ENCODE measurements around the gene PACS2.
"Not testable (repeated sequence)": the region's sequence is repeated elsewhere in the genome, so short reads cannot be mapped to it uniquely, and the experiment has no call there.

The PACS2 gene

DNA sequence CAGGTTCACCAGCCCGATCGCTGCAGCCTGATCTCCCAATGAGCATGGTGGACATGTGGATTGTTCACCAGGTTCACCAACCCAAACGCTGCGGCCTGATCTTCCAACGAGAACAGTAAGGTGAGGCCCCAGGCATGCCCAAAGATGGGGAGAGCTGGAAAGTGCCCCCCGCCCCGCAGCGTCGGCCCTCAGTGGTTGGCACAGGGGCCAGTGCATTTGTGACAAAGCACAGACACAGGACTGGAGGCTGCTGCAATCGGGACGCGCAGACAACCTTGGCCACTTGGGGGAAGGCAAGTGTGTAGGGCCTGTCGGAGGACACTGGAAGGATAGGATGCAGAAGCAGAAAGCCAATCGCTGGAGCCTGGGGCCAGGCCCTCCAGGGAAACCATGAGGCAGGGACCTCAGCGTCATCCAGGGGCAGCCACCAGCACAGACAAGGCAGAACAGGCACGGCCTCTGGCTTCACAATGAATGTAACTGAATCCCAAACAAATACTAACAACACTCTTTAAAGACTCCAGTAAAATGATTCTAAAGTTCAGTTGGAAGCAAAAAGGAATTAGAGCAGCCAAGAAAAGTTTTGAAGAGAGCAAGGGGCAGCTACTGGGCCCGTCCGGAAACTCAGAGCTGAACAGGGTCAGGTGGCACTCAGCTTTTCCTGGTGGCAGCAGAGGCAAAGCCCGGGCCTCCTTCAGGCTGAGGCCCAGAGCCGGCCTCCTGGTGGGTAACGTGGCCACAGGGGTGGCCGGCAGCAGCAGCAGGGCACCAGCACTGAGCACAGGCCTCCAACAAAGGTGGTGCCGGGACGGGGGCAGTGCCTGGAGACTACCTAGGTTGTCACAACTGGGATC is 27.1 kb upstream of the PACS2 start:
- Histone ChIP-seq H3K9me3 (ENCODE audit: control insufficient read depth, low read length) (no peaks in the 10 kb centered on the region), H3K4me3 (ENCODE audit: insufficient read depth, low read depth, low read length, poor library complexity, severe bottlenecking) (no peak overlapping the region), H3K27ac (ENCODE audit: insufficient read depth, low read length, poor library complexity, severe bottlenecking) (no peak overlapping the region), H3K27me3 (replicated peaks; ENCODE audit: control insufficient read depth, insufficient read depth, low read length, poor library complexity, severe bottlenecking) (no peaks in the 10 kb centered on the region), H3K4me1 (ENCODE audit: control insufficient read depth, insufficient read depth, low read length, poor library complexity, severe bottlenecking) (peaks cover 4% of the 10 kb centered on the region), H3K36me3 (ENCODE audit: control insufficient read depth, insufficient read depth, low read length) (no peaks in the 10 kb centered on the region)
- no peak for DNase-seq

DNA sequence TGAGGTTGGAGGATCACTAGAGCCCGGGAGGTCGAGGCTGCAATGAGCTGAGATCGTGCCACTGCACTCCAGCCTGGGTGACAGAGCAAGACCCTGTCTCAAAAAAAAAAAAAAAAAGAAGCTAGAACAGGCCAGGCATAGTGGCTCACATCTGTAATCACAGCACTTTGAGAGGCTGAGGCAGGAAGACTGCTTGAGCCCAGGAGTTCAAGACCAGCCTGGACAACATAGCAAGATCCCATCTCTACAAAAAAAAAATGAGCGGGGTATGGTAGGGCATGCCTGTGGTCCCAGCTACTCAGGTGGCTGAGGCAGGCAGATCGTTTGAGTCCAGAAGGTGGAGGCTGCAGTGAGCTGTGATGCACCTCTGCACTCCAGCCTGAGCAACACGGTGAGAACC is 25.6 kb upstream of the PACS2 start:
- H3K27me3 ChIP-seq (replicated peaks; ENCODE audit: control insufficient read depth, insufficient read depth, low read length, poor library complexity, severe bottlenecking); H3K27ac ChIP-seq (ENCODE audit: insufficient read depth, low read length, poor library complexity, severe bottlenecking); H3K9me3 ChIP-seq (ENCODE audit: control insufficient read depth, low read length); H3K4me3 ChIP-seq (ENCODE audit: insufficient read depth, low read depth, low read length, poor library complexity, severe bottlenecking); H3K36me3 ChIP-seq (ENCODE audit: control insufficient read depth, insufficient read depth, low read length); DNase-seq: not testable (repeated sequence)
- H3K4me1 ChIP-seq (ENCODE audit: control insufficient read depth, insufficient read depth, low read length, poor library complexity, severe bottlenecking): peaks cover 18% of the 10 kb centered on the region

DNA sequence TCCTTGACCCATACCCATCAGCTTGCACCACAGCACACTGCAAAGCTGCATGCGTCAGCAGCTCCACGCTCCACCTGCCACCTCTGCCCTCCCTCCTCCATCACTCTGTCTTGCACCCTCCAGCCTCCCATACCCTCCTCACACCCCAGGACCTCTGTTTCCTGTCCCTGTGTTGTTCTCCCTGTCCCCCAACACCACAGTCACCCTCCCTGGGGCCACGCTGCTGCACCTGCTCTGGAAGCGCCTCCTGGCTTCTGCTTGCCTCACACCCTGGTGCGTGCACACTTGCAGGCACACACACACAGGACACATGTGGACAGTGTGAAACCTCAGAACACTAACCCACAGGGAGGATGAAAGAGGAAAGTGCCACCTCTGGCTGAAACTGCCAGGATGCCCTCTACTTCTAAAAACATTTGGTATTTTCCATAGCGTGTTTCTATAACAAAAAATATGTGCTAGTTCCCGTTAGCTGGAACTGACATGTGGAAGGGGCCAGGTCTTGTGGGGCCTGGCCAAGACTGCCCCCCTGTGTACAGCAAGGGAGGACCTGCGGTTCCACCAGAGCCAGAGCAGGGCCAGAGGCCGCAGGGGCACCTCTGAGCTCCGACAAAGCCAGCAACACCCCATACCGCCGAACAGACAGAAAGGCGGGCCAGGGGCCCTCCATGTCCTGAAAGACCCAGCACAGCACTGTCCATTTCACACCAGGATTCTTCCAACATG is 23.8 kb upstream of the PACS2 start:
- H3K36me3 ChIP-seq (ENCODE audit: control insufficient read depth, insufficient read depth, low read length): no peaks in the 10 kb centered on the region

GRCh38 chr14:105292826-105293711 is 21.5 kb upstream of the PACS2 start:
- no peaks in the 10 kb centered on the region for H3K36me3 ChIP-seq (ENCODE audit: control insufficient read depth, insufficient read depth, low read length)
- H3K4me3 ChIP-seq (ENCODE audit: insufficient read depth, low read depth, low read length, poor library complexity, severe bottlenecking): peak overlapping the region; percentile 39
- H3K9me3 ChIP-seq (ENCODE audit: control insufficient read depth, low read length): no peaks in the 10 kb centered on the region
- no peaks in the 10 kb centered on the region for H3K27me3 ChIP-seq (replicated peaks; ENCODE audit: control insufficient read depth, insufficient read depth, low read length, poor library complexity, severe bottlenecking)
- peak overlapping the region; percentile 48 for H3K27ac ChIP-seq (ENCODE audit: insufficient read depth, low read length, poor library complexity, severe bottlenecking)
- DNase-seq: no peak
- peaks cover 21% of the 10 kb centered on the region for H3K4me1 ChIP-seq (ENCODE audit: control insufficient read depth, insufficient read depth, low read length, poor library complexity, severe bottlenecking)

More for the DNA sequence above, 23.8 kb upstream of the PACS2 start:
- DNase-seq: no peak
- Histone ChIP-seq H3K9me3 (ENCODE audit: control insufficient read depth, low read length) (no peaks in the 10 kb centered on the region), H3K27ac (ENCODE audit: insufficient read depth, low read length, poor library complexity, severe bottlenecking) (no peak overlapping the region), H3K4me3 (ENCODE audit: insufficient read depth, low read depth, low read length, poor library complexity, severe bottlenecking) (no peak overlapping the region), H3K27me3 (replicated peaks; ENCODE audit: control insufficient read depth, insufficient read depth, low read length, poor library complexity, severe bottlenecking) (no peaks in the 10 kb centered on the region), H3K4me1 (ENCODE audit: control insufficient read depth, insufficient read depth, low read length, poor library complexity, severe bottlenecking) (peaks cover 21% of the 10 kb centered on the region)

- Histone ChIP-seq H3K4me1 (ENCODE audit: control insufficient read depth, insufficient read depth, low read length, poor library complexity, severe bottlenecking) (peaks cover 21% of the 10 kb centered on the region), H3K4me3 (ENCODE audit: insufficient read depth, low read depth, low read length, poor library complexity, severe bottlenecking) (no peak overlapping the region), H3K27me3 (replicated peaks; ENCODE audit: control insufficient read depth, insufficient read depth, low read length, poor library complexity, severe bottlenecking) (no peaks in the 10 kb centered on the region), H3K27ac (ENCODE audit: insufficient read depth, low read length, poor library complexity, severe bottlenecking) (peak overlapping the region; percentile 48), H3K36me3 (ENCODE audit: control insufficient read depth, insufficient read depth, low read length) (no peaks in the 10 kb centered on the region), H3K9me3 (ENCODE audit: control insufficient read depth, low read length) (no peaks in the 10 kb centered on the region)
- DNase-seq: peak; percentile 25 to 65 (median 31)
These were observed 20.4 kb upstream of the PACS2 start for GRCh38 chr14:105294142-105294597.

DNA sequence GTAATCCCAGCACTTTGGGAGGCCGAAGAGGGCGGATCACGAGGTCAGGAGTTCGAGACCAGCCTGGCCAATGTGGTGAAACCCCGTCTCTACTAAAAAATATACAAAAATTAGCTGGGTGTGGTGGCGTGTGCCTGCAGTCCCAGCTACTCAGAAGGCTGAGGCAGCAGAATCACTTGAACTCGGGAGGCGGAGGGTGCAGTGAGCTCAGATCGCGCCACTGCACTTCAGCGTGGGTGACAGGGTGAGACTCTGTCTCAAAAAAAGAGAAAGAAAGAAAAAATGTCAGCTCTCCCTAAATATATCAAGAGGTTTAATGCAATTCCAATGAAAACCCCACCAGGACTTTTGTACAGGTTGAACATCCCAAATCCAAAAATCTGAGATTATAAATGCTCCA is 17.2 kb upstream of the PACS2 start:
- DNase-seq; H3K9me3 ChIP-seq (ENCODE audit: control insufficient read depth, low read length); H3K27me3 ChIP-seq (replicated peaks; ENCODE audit: control insufficient read depth, insufficient read depth, low read length, poor library complexity, severe bottlenecking); H3K36me3 ChIP-seq (ENCODE audit: control insufficient read depth, insufficient read depth, low read length); H3K4me3 ChIP-seq (ENCODE audit: insufficient read depth, low read depth, low read length, poor library complexity, severe bottlenecking); H3K27ac ChIP-seq (ENCODE audit: insufficient read depth, low read length, poor library complexity, severe bottlenecking): not testable (repeated sequence)
- peaks cover 32% of the 10 kb centered on the region for H3K4me1 ChIP-seq (ENCODE audit: control insufficient read depth, insufficient read depth, low read length, poor library complexity, severe bottlenecking)

DNA sequence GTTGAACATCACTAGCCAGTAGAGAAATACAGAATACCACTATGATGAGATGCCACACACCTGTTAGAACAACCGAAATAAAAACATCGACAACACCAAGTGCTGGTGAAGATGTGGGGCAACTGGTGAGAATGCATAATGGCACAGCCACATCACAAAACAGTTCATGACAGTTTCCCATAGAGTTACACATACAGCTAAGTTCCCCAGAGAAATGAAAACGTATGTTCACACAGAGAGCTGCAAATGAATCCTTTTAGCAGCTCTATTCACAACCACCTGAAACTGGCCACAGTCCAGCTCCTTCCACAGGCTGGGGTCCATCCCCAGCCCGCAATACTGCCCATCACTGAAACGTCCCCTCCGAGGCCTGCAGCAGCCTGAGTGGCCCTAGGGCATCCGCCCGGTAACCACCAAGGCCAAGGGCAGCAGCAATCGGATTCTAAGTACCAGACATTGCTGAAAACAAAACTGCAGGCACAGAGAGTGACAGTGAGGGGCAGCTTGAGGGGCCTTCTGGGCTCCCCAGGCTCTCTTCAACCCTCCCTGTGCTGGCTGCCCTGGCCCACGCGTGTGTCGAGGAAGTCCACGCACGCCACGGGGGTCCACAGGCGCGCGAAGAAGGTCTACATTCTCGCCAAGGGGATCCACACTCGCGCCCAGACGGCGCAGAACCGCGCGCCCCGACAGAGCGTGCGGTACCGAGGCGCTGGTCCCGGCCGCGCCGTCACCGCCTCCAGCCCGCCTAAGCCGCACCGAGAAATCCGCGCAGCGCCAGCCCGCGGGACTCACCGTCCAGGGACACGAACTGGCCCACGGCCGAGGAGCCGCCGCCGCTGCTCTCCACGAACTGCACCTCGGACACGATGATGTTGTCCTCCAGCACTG is 14.7 kb upstream of the PACS2 start:
- DNase-seq: peak in 1 of 3 donors; percentile 17
- no peaks in the 10 kb centered on the region for H3K9me3 ChIP-seq (ENCODE audit: control insufficient read depth, low read length)
- no peaks in the 10 kb centered on the region for H3K27me3 ChIP-seq (replicated peaks; ENCODE audit: control insufficient read depth, insufficient read depth, low read length, poor library complexity, severe bottlenecking)
- no peaks in the 10 kb centered on the region for H3K36me3 ChIP-seq (ENCODE audit: control insufficient read depth, insufficient read depth, low read length)
- peak overlapping the region; percentile 85 for H3K27ac ChIP-seq (ENCODE audit: insufficient read depth, low read length, poor library complexity, severe bottlenecking)
- peaks cover 14% of the 10 kb centered on the region for H3K4me1 ChIP-seq (ENCODE audit: control insufficient read depth, insufficient read depth, low read length, poor library complexity, severe bottlenecking)
- H3K4me3 ChIP-seq (ENCODE audit: insufficient read depth, low read depth, low read length, poor library complexity, severe bottlenecking): peak overlapping the region; percentile 64

DNA sequence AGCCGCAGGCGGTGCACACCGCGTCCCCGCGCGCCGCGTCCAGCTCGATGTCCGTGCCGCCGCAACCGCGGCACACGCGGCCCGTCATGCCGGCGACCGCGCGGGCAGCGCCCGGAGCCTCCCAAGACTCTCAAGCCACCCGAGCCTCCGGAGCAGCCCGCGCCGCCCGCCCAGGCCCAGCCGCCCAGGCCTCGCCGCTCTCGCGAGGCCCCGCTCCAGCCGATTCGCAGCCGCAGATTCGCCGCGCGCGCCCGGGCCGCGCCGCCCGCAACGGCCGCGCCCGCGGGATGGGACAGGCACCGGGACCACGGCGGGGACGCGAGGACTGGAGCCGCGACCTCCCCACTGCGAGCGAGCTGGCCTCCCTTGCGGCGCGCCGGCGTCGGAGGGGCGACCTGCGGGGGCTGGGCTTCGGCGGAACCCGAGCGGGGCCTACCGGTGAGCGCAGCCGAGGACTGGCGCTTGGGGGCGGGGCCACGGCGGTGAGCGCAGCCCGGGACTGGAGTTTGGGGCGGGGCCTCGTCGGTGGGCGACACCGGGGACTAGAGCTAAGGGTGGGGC is 13.9 kb upstream of the PACS2 start, which contains the start of gene BRF1:
BRF1 (minus strand) TSS at position 460 of the 561 bp plus-strand sequence; CDS start at position 88, 372 bp downstream.
- no peaks in the 10 kb centered on the region for H3K9me3 ChIP-seq (ENCODE audit: control insufficient read depth, low read length)
- DNase-seq: peak; percentile 94
- H3K27me3 ChIP-seq (replicated peaks; ENCODE audit: control insufficient read depth, insufficient read depth, low read length, poor library complexity, severe bottlenecking): no peaks in the 10 kb centered on the region
- H3K4me1 ChIP-seq (ENCODE audit: control insufficient read depth, insufficient read depth, low read length, poor library complexity, severe bottlenecking): peaks cover 14% of the 10 kb centered on the region
- H3K4me3 ChIP-seq (ENCODE audit: insufficient read depth, low read depth, low read length, poor library complexity, severe bottlenecking): peak within 1 kb of the TSS; percentile 64
- H3K27ac ChIP-seq (ENCODE audit: insufficient read depth, low read length, poor library complexity, severe bottlenecking): peak within 1 kb of the TSS; percentile 85
- no peaks in the 10 kb centered on the region for H3K36me3 ChIP-seq (ENCODE audit: control insufficient read depth, insufficient read depth, low read length)
